CD14-positive monocyte (primary cell): Measurements from ENCODE around the gene TCEANC. TPM values are rescaled to one million over a fixed set of nuclear protein-coding genes. Genes with fewer than 3 reads are reported as not detected.

Source experiments
- DNase-seq, 3 donors: peaks; one replicate each; pipeline ENCODE4 v3.0.0-alpha.2; 2011 to 2022
- H2AFZ ChIP-seq: 2 replicates; pipeline ENCODE4 v1.6.0; 2012; ENCODE audit warnings: mild to moderate bottlenecking, low read depth, low read length, inconsistent platforms; ENCODE audit not compliant: insufficient read depth, poor library complexity, severe bottlenecking
- H3K27ac ChIP-seq, 2 donors: 1 replicate in 1 of 2; 2 replicates in 1 of 2; pipeline ENCODE4 v1.5.1; 2012 to 2013; ENCODE audit warnings: low read length in 2 of 2, control low read depth in 1 of 2, inconsistent platforms in 1 of 2, low read depth in 1 of 2, mild to moderate bottlenecking in 1 of 2
- H3K27me3 ChIP-seq, 2 donors: one replicate each; pipeline versions ENCODE4 v1.6.0 to v1.6.1; 2011 to 2013; ENCODE audit warnings: low read length in 2 of 2; ENCODE audit not compliant: control insufficient read depth in 2 of 2, insufficient read depth in 2 of 2
- H3K36me3 ChIP-seq, 2 donors: replicated peaks in 1 of 2; 1 replicate in 1 of 2; 2 replicates in 1 of 2; pipeline versions ENCODE4 v1.5.1 to v1.6.1; 2012 to 2013; ENCODE audit warnings: low read length in 2 of 2, control low read depth in 1 of 2, inconsistent platforms in 1 of 2, mild to moderate bottlenecking in 1 of 2; ENCODE audit not compliant: insufficient read depth in 2 of 2, control insufficient read depth in 1 of 2
- H3K4me1 ChIP-seq, 2 donors: 1 replicate in 1 of 2; 2 replicates in 1 of 2; pipeline versions ENCODE4 v1.5.1 to v1.6.1; 2012 to 2013; ENCODE audit warnings: low read length in 2 of 2, control low read depth in 1 of 2, inconsistent platforms in 1 of 2, mild to moderate bottlenecking in 1 of 2, moderate library complexity in 1 of 2; ENCODE audit not compliant: insufficient read depth in 2 of 2, control insufficient read depth in 1 of 2
- H3K4me2 ChIP-seq: replicated peaks from 2 replicates; pipeline ENCODE3; 2012; ENCODE audit warnings: low read length, moderate library complexity, mild to moderate bottlenecking; ENCODE audit not compliant: poor library complexity, severe bottlenecking; ENCODE audit errors: extremely low read depth
- H3K4me3 ChIP-seq, 3 experiments: fragments of 200-600 bp in 1 of 3; sonication (generic) in 1 of 3; replicated peaks in 1 of 3; 1 replicate in 2 of 3; 2 replicates in 1 of 3; pipeline ENCODE4 v1.5.1; 2011 to 2013; ENCODE audit warnings: low read length in 3 of 3, mild to moderate bottlenecking in 3 of 3, control low read depth in 2 of 3, low read depth in 2 of 3, inconsistent platforms in 1 of 3, moderate library complexity in 1 of 3
- H3K79me2 ChIP-seq: 2 replicates; pipeline ENCODE4 v1.6.0; 2012; ENCODE audit warnings: mild to moderate bottlenecking, control low read depth, inconsistent platforms, low read length, moderate library complexity; ENCODE audit not compliant: insufficient read depth
- H3K9ac ChIP-seq: 2 replicates; pipeline ENCODE4 v1.6.0; 2017; ENCODE audit warnings: low read length, mild to moderate bottlenecking; ENCODE audit not compliant: insufficient read depth, poor library complexity, severe bottlenecking
- H3K9me3 ChIP-seq, 2 donors: replicated peaks in 1 of 2; 1 replicate in 1 of 2; 2 replicates in 1 of 2; pipeline versions ENCODE4 v1.5.1 to v1.6.1; 2012 to 2013; ENCODE audit warnings: low read length in 2 of 2, control low read depth in 1 of 2; ENCODE audit not compliant: control insufficient read depth in 1 of 2, insufficient read depth in 1 of 2
- H4K20me1 ChIP-seq: 2 replicates; pipeline ENCODE4 v1.6.0; 2012; ENCODE audit warnings: mild to moderate bottlenecking, low read length, control low read depth, moderate library complexity; ENCODE audit not compliant: insufficient read depth
- H3K27ac Mint-ChIP-seq, 7 donors: one replicate each; pipeline ENCODE4 v1.8.0; 2020; ENCODE audit warnings: mild to moderate bottlenecking in 7 of 7, mixed read lengths in 7 of 7, moderate library complexity in 6 of 7, inconsistent platforms in 2 of 7
- H3K27me3 Mint-ChIP-seq, 3 donors: one replicate each; pipeline ENCODE4 v1.8.0; 2021 to 2022; ENCODE audit warnings: low read depth in 3 of 3, mild to moderate bottlenecking in 3 of 3, mixed read lengths in 3 of 3, moderate library complexity in 3 of 3, inconsistent platforms in 1 of 3
- H3K36me3 Mint-ChIP-seq, 2 donors: one replicate each; pipeline ENCODE4 v1.8.0; 2020; ENCODE audit warnings: mixed read lengths in 2 of 2, inconsistent platforms in 1 of 2, mild to moderate bottlenecking in 1 of 2
- H3K4me1 Mint-ChIP-seq: one replicate; pipeline ENCODE4 v1.8.0; 2020; ENCODE audit warnings: mild to moderate bottlenecking, mixed read lengths
- H3K4me3 Mint-ChIP-seq, 2 donors: one replicate each; pipeline ENCODE4 v1.8.0; 2020; ENCODE audit warnings: mild to moderate bottlenecking in 2 of 2, mixed read lengths in 2 of 2, moderate library complexity in 1 of 2
- H3K9me3 Mint-ChIP-seq, 7 donors: one replicate each; pipeline ENCODE4 v1.8.0; 2020 to 2022; ENCODE audit warnings: mixed read lengths in 7 of 7, mild to moderate bottlenecking in 6 of 7, moderate library complexity in 6 of 7, inconsistent platforms in 2 of 7
- WGBS: methylation state at CpG from one replicate; pipeline ENCODE4 v1.1.5; 2013; ENCODE audit warnings: missing lambda C conversion rate; ENCODE audit not compliant: insufficient coverage; 5-methylcytosine and 5-hydroxymethylcytosine counted together
- intact Hi-C, 2 donors: fragments of 100-400 bp; cut with micrococcal nuclease; formaldehyde crosslinking; loops; one replicate each; pipeline versions ENCODE4 v1.15.0 to v1.15.1; 2023
- polyA plus RNA-seq, 3 donors: library from polyadenylated mRNA; depleted of rRNA in 1 of 3; unstranded in 2 of 3; stranded (reverse) in 1 of 3; fragments of 300-500 nt in 2 of 3; fragments of >200 nt in 1 of 3; fragmentation: Illumina TruSeq in 2 of 3; gene quantifications; 1 replicate in 2 of 3; 2 replicates in 1 of 3; pipeline ENCODE4 v1.2.3, GENCODE V29; 2012 to 2021
- TF ChIP-seq, protein P1 (sequence below): fragments of 200-600 bp; IDR thresholded peaks from one replicate; pipeline ENCODE4 v1.8.0; 2022; ENCODE audit warnings: antibody characterized with exemption, mild to moderate bottlenecking

Gene TCEANC
- polyA plus RNA-seq, 3 donors: 1.6 to 2.8 (median 1.9) TPM

- WGBS: no CpG with 5 or more reads among the region's 2 CpGs
- Mint-ChIP-seq H3K27ac (peak overlapping the region; percentile 65 to 87 (median 82)), H3K36me3 (peaks cover 0 to 3% of the 10 kb centered on the region in 2 donors), H3K27me3 (peaks cover 0 to 9% (median 1%) of the 10 kb centered on the region in 3 donors), H3K9me3 (peaks cover 0 to 1% (median 0%) of the 10 kb centered on the region in 7 donors), H3K4me3 (no peak overlapping the region), H3K4me1 (peaks cover 75% of the 10 kb centered on the region)
- peak overlapping the region in 1 of 2 donors; percentile 63 for H3K27ac ChIP-seq
- no peak overlapping the region for H3K4me3 ChIP-seq
- H3K9me3 ChIP-seq: no peaks in the 10 kb centered on the region
- H3K4me1 ChIP-seq: peaks cover 76 to 78% of the 10 kb centered on the region in 2 donors
- peaks cover 0 to 2% of the 10 kb centered on the region in 2 donors for H3K27me3 ChIP-seq
- H3K79me2 ChIP-seq: peaks cover 99% of the 10 kb centered on the region
- no peak overlapping the region for H3K9ac ChIP-seq
- peak; percentile 53 to 80 (median 66) for DNase-seq
- peaks cover 89% of the 10 kb centered on the region for H4K20me1 ChIP-seq
- intact Hi-C loops: loop anchor here (5.0 to 10.0 kb wide), 2 partner anchors 35 to 1177 kb away; partner anchors contain the start of genes FANCB (in 1 of the 2), MOSPD2 (in 1 of the 2), OFD1 (in 1 of the 2) and TRAPPC2 (in 1 of the 2)
- H3K4me2 ChIP-seq: no peak overlapping the region
- no peak overlapping the region for H2AFZ ChIP-seq
- TF ChIP-seq, protein P1, sequence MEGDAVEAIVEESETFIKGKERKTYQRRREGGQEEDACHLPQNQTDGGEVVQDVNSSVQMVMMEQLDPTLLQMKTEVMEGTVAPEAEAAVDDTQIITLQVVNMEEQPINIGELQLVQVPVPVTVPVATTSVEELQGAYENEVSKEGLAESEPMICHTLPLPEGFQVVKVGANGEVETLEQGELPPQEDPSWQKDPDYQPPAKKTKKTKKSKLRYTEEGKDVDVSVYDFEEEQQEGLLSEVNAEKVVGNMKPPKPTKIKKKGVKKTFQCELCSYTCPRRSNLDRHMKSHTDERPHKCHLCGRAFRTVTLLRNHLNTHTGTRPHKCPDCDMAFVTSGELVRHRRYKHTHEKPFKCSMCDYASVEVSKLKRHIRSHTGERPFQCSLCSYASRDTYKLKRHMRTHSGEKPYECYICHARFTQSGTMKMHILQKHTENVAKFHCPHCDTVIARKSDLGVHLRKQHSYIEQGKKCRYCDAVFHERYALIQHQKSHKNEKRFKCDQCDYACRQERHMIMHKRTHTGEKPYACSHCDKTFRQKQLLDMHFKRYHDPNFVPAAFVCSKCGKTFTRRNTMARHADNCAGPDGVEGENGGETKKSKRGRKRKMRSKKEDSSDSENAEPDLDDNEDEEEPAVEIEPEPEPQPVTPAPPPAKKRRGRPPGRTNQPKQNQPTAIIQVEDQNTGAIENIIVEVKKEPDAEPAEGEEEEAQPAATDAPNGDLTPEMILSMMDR: no peak
- H3K36me3 ChIP-seq: no peaks in the 10 kb centered on the region
These were observed 44.5 kb downstream of the TCEANC start for GRCh38 chrX:13697455-13697854.

- Histone ChIP-seq H3K9me3 (no peaks in the 10 kb centered on the region), H3K79me2 (peaks cover 99% of the 10 kb centered on the region), H4K20me1 (peaks cover 90% of the 10 kb centered on the region), H3K36me3 (no peaks in the 10 kb centered on the region), H3K27me3 (peaks cover 0 to 2% of the 10 kb centered on the region in 2 donors), H3K27ac (peak overlapping the region in 1 of 2 donors; percentile 63), H3K4me1 (peaks cover 71 to 73% of the 10 kb centered on the region in 2 donors), H2AFZ (no peak overlapping the region), H3K4me2 (no peak overlapping the region), H3K9ac (no peak overlapping the region), H3K4me3 (no peak overlapping the region)
- intact Hi-C loops: loop anchor here (5.0 to 10.0 kb wide), 2 partner anchors 34 to 1177 kb away; partner anchors contain the start of genes FANCB (in 1 of the 2), MOSPD2 (in 1 of the 2), OFD1 (in 1 of the 2) and TRAPPC2 (in 1 of the 2)
- Mint-ChIP-seq H3K36me3 (peaks cover 0 to 3% of the 10 kb centered on the region in 2 donors), H3K27ac (peak overlapping the region; percentile 36 to 87 (median 79)), H3K9me3 (peaks cover 0 to 1% (median 0%) of the 10 kb centered on the region in 7 donors), H3K4me1 (peaks cover 74% of the 10 kb centered on the region), H3K27me3 (peaks cover 0 to 9% (median 1%) of the 10 kb centered on the region in 3 donors), H3K4me3 (no peak overlapping the region)
- no CpG with 5 or more reads among the region's 1 CpG for WGBS
- peak in 1 of 3 donors; percentile 7 for DNase-seq
- TF ChIP-seq, protein P1: no peak
These were observed 45.0 kb downstream of the TCEANC start for GRCh38 chrX:13697976-13698375.
